AG08395 (cell line): ENCODE results near the gene ZNF32.
A peak's percentile ranks its signal among the peaks of the same experiment; 100 is the strongest.
"Not testable (repeated sequence)": the region's sequence is repeated elsewhere in the genome, so short reads cannot be mapped to it uniquely, and the experiment has no call there.

Experiments
- DNase-seq: peaks from one replicate; pipeline ENCODE4 v3.0.0; 2012; ENCODE audit warnings: mixed read lengths, low spot score

Gene ZNF32

GRCh38 chr10:43680035-43680434 is 31.4 kb upstream of the ZNF32 start:
- DNase-seq = no peak

GRCh38 chr10:43679509-43679908 is 30.8 kb upstream of the ZNF32 start:
- no peak for DNase-seq

- DNase-seq = no peak
These were observed 30.0 kb upstream of the ZNF32 start for GRCh38 chr10:43678654-43679053.

GRCh38 chr10:43676901-43677300 is 28.2 kb upstream of the ZNF32 start:
- no peak for DNase-seq

- DNase-seq = no peak
These were observed 27.6 kb upstream of the ZNF32 start for GRCh38 chr10:43676331-43676730.

- no peak for DNase-seq
These were observed 26.0 kb upstream of the ZNF32 start for GRCh38 chr10:43674553-43675210.

GRCh38 chr10:43673471-43673870 is 24.8 kb upstream of the ZNF32 start:
- DNase-seq = no peak

GRCh38 chr10:43671659-43672531 is 23.2 kb upstream of the ZNF32 start:
- peak; percentile 81 for DNase-seq

- no peak for DNase-seq
These were observed 20.7 kb upstream of the ZNF32 start for GRCh38 chr10:43669386-43669785.

GRCh38 chr10:43667761-43668386 is 19.2 kb upstream of the ZNF32 start:
- no peak for DNase-seq

GRCh38 chr10:43667317-43667731 is 18.6 kb upstream of the ZNF32 start:
- DNase-seq = peak; percentile 44

GRCh38 chr10:43666552-43666951 is 17.9 kb upstream of the ZNF32 start:
- DNase-seq = no peak

GRCh38 chr10:43665054-43665453 is 16.4 kb upstream of the ZNF32 start:
- no peak for DNase-seq

- DNase-seq = no peak
These were observed 9.5 kb upstream of the ZNF32 start for GRCh38 chr10:43658227-43658626.

GRCh38 chr10:43655311-43655710 is 6.6 kb upstream of the ZNF32 start:
- no peak for DNase-seq

GRCh38 chr10:43653746-43654145 is 5.1 kb upstream of the ZNF32 start:
- no peak for DNase-seq

- peak; percentile 26 for DNase-seq
These were observed 473 bp upstream of the ZNF32 start for GRCh38 chr10:43649185-43649523.

- no peak for DNase-seq
These were observed 635 bp downstream of the ZNF32 start for GRCh38 chr10:43648095-43648397.

GRCh38 chr10:43647576-43647975 is 1.1 kb downstream of the ZNF32 start:
- no peak for DNase-seq

- no peak for DNase-seq
These were observed 2.8 kb downstream of the ZNF32 start for GRCh38 chr10:43645866-43646265.

GRCh38 chr10:43644252-43644651 is 4.4 kb downstream of the ZNF32 start:
- no peak for DNase-seq

GRCh38 chr10:43640603-43641002 is 8.1 kb downstream of the ZNF32 start:
- DNase-seq = no peak

GRCh38 chr10:43635816-43636215 is 12.9 kb downstream of the ZNF32 start:
- DNase-seq = not testable (repeated sequence)
